H9 (cell line): ENCODE results near the gene BLVRB. TPM values are rescaled to one million over a fixed set of nuclear protein-coding genes. Genes with fewer than 3 reads are reported as not detected.
A peak's percentile ranks its signal among the peaks of the same experiment; 100 is the strongest.

Experiments
- DNase-seq: peaks from one replicate; pipeline ENCODE4 v3.0.0-alpha.2; 2017
- H2AFZ ChIP-seq: one replicate; pipeline ENCODE4 v1.6.1; 2013; ENCODE audit warnings: mild to moderate bottlenecking, low read length, control low read depth, moderate library complexity
- H2AK5ac ChIP-seq: 2 replicates; pipeline ENCODE4 v1.6.1; 2013; ENCODE audit warnings: low read length, control low read depth, mixed read lengths; ENCODE audit not compliant: insufficient read length
- H2BK120ac ChIP-seq: one replicate; pipeline ENCODE4 v1.6.1; 2013; ENCODE audit warnings: low read depth, mild to moderate bottlenecking, low read length, control low read depth, inconsistent platforms; ENCODE audit not compliant: poor library complexity, severe bottlenecking
- H2BK12ac ChIP-seq: 2 replicates; pipeline ENCODE4 v1.6.1; 2013; ENCODE audit warnings: low read length, control low read depth, mixed read lengths, low read depth; ENCODE audit not compliant: insufficient read length
- H2BK15ac ChIP-seq: 2 replicates; pipeline ENCODE4 v1.6.1; 2013; ENCODE audit warnings: low read depth, low read length, control low read depth
- H2BK20ac ChIP-seq: one replicate; pipeline ENCODE4 v1.6.1; 2013; ENCODE audit warnings: low read depth, mild to moderate bottlenecking, low read length, control low read depth, inconsistent platforms; ENCODE audit not compliant: poor library complexity, severe bottlenecking
- H2BK5ac ChIP-seq: 2 replicates; pipeline ENCODE4 v1.6.1; 2013; ENCODE audit warnings: low read length, control low read depth, mixed read lengths; ENCODE audit not compliant: insufficient read length
- H3K14ac ChIP-seq: 2 replicates; pipeline ENCODE4 v1.6.1; 2013; ENCODE audit warnings: low read length, control low read depth; ENCODE audit not compliant: insufficient read depth
- H3K18ac ChIP-seq: 2 replicates; pipeline ENCODE4 v1.6.1; 2013; ENCODE audit warnings: low read depth, mild to moderate bottlenecking, mixed read lengths, low read length, control low read depth; ENCODE audit not compliant: insufficient read length
- H3K23ac ChIP-seq: 2 replicates; pipeline ENCODE4 v1.6.1; 2013; ENCODE audit warnings: low read length, control low read depth, mixed read lengths, low read depth; ENCODE audit not compliant: insufficient read length
- H3K23me2 ChIP-seq: 2 replicates; pipeline ENCODE4 v1.6.1; 2013; ENCODE audit warnings: low read depth, mild to moderate bottlenecking, mixed read lengths, low read length, control low read depth; ENCODE audit not compliant: insufficient read length, poor library complexity, severe bottlenecking
- H3K27ac ChIP-seq: 2 replicates; pipeline ENCODE4 v1.5.1; 2013; ENCODE audit warnings: low read length, control low read depth, mixed read lengths, low read depth; ENCODE audit not compliant: insufficient read length
- H3K27me3 ChIP-seq: 2 replicates; pipeline ENCODE4 v1.6.1; 2013; ENCODE audit warnings: low read length, control low read depth, inconsistent platforms; ENCODE audit not compliant: insufficient read depth
- H3K4ac ChIP-seq: 2 replicates; pipeline ENCODE4 v1.6.1; 2013; ENCODE audit warnings: low read depth, mild to moderate bottlenecking, control low read depth, inconsistent platforms, low read length, moderate library complexity
- H3K4me1 ChIP-seq: 2 replicates; pipeline ENCODE4 v1.6.1; 2013; ENCODE audit warnings: low read length, control low read depth, inconsistent platforms; ENCODE audit not compliant: insufficient read depth
- H3K4me2 ChIP-seq: 2 replicates; pipeline ENCODE4 v1.6.1; 2013; ENCODE audit warnings: low read length, control low read depth, mixed read lengths; ENCODE audit not compliant: insufficient read length, insufficient read depth
- H3K56ac ChIP-seq: 2 replicates; pipeline ENCODE4 v1.6.1; 2013; ENCODE audit warnings: low read depth, mild to moderate bottlenecking, mixed read lengths, low read length, control low read depth; ENCODE audit not compliant: insufficient read length
- H3K79me1 ChIP-seq: 2 replicates; pipeline ENCODE4 v1.6.1; 2013; ENCODE audit warnings: low read depth, mild to moderate bottlenecking, moderate library complexity, low read length, control low read depth, inconsistent platforms; ENCODE audit not compliant: insufficient read depth, poor library complexity, severe bottlenecking
- H3K79me2 ChIP-seq: 2 replicates; pipeline ENCODE4 v1.6.1; 2013; ENCODE audit warnings: low read length, control low read depth, inconsistent platforms; ENCODE audit not compliant: insufficient read depth
- H3K9ac ChIP-seq: 2 replicates; pipeline ENCODE4 v1.6.1; 2013; ENCODE audit warnings: low read length, control low read depth, mixed read lengths; ENCODE audit not compliant: insufficient read length; ENCODE audit errors: extremely low read depth
- H3K9me3 ChIP-seq: one replicate; pipeline ENCODE4 v1.6.1; 2013; ENCODE audit warnings: low read depth, low read length, inconsistent platforms; ENCODE audit not compliant: control insufficient read depth
- H3T11ph ChIP-seq: one replicate; pipeline ENCODE4 v1.6.1; 2013; ENCODE audit warnings: mild to moderate bottlenecking, low read length, control low read depth, inconsistent platforms
- H4K20me1 ChIP-seq: one replicate; pipeline ENCODE4 v1.6.1; 2013; ENCODE audit not compliant: control insufficient read depth, insufficient read length, insufficient read depth
- H4K5ac ChIP-seq: 2 replicates; pipeline ENCODE4 v1.6.1; 2013; ENCODE audit warnings: low read depth, mild to moderate bottlenecking, mixed read lengths, low read length, control low read depth; ENCODE audit not compliant: insufficient read length
- H4K8ac ChIP-seq: replicated peaks from 2 replicates; pipeline ENCODE4 v1.6.1; 2013; ENCODE audit warnings: low read length, control low read depth, mixed read lengths, low read depth; ENCODE audit not compliant: insufficient read length
- H4K91ac ChIP-seq: 2 replicates; pipeline ENCODE4 v1.6.1; 2013; ENCODE audit warnings: low read depth, mild to moderate bottlenecking, moderate library complexity, mixed read lengths, low read length, control low read depth; ENCODE audit not compliant: insufficient read length
- H3K27ac Mint-ChIP-seq, 3 experiments: 2 replicates in 2 of 3; 3 replicates in 1 of 3; pipeline ENCODE4 v1.8.0; 2020 to 2021; ENCODE audit warnings: mixed read lengths in 3 of 3, mild to moderate bottlenecking in 1 of 3, moderate library complexity in 1 of 3
- H3K27me3 Mint-ChIP-seq: 2 replicates; pipeline ENCODE4 v1.8.0; 2021; ENCODE audit warnings: low read depth, mild to moderate bottlenecking, moderate library complexity, mixed read lengths
- H3K36me3 Mint-ChIP-seq, 3 experiments: 2 replicates in 2 of 3; 3 replicates in 1 of 3; pipeline ENCODE4 v1.8.0; 2020 to 2021; ENCODE audit warnings: low read depth in 3 of 3, mixed read lengths in 3 of 3; ENCODE audit not compliant: insufficient read depth in 1 of 3
- H3K4me1 Mint-ChIP-seq, 2 experiments: 2 replicates each; pipeline ENCODE4 v1.8.0; 2020; ENCODE audit warnings: mixed read lengths in 2 of 2
- H3K4me3 Mint-ChIP-seq, 2 experiments: 2 replicates in 1 of 2; 3 replicates in 1 of 2; pipeline ENCODE4 v1.8.0; 2020 to 2021; ENCODE audit warnings: mild to moderate bottlenecking in 2 of 2, mixed read lengths in 2 of 2, moderate library complexity in 1 of 2
- H3K9me3 Mint-ChIP-seq, 2 experiments: 2 replicates in 1 of 2; 3 replicates in 1 of 2; pipeline ENCODE4 v1.8.0; 2020; ENCODE audit warnings: mild to moderate bottlenecking in 2 of 2, mixed read lengths in 2 of 2, moderate library complexity in 1 of 2
- WGBS: extraction: QIAGEN DNeasy Blood & Tissue Kit; methylation state at CpG from one replicate; pipeline ENCODE4 v1.1.7; 2013; ENCODE audit warnings: missing lambda C conversion rate, low lambda C conversion rate, mixed read lengths; ENCODE audit not compliant: insufficient read length; ENCODE audit errors: extremely low coverage; 5-methylcytosine and 5-hydroxymethylcytosine counted together
- total RNA-seq: library from RNA; stranded (reverse); gene quantifications from 2 replicates; pipeline ENCODE4 v1.2.1, GENCODE V29; 2021
- TF ChIP-seq, protein P1 (sequence below): fragments of 200-600 bp; sonication (generic); conservative IDR thresholded peaks from 3 replicates; pipeline ENCODE4 v1.8.0; 2021; ENCODE audit warnings: antibody characterized with exemption, mild to moderate bottlenecking

BLVRB gene
- total RNA-seq, 1 experiment from 2014 or later, result 27.9 TPM

- H3K4me3 Mint-ChIP-seq, result no peak overlapping the region; a peak in 1 of 5 replicates
- no peaks in the 10 kb centered on the region for H4K20me1 ChIP-seq
- no CpG with 5 or more reads among the region's 2 CpGs for WGBS
These were observed 49.8 kb downstream of the BLVRB start for GRCh38 chr19:40415768-40416167.

More at GRCh38 chr19:40415768-40416167, 49.8 kb downstream of the BLVRB start:
- no peaks in the 10 kb centered on the region for H3K27me3 ChIP-seq
- Mint-ChIP-seq H3K4me1 (peaks cover 21 to 44% of the 10 kb centered on the region in 2 experiments), H3K36me3 (no peaks in the 10 kb centered on the region), H3K27me3 (peaks cover 7% of the 10 kb centered on the region), H3K27ac (peak overlapping the region in 1 of 3 experiments; percentile 34; a peak in 2 of 7 replicates), H3K9me3 (peaks cover 0 to 3% of the 10 kb centered on the region in 2 experiments; a peak in 1 of 5 replicates)
- no peak overlapping the region for H4K5ac ChIP-seq
- H3K9ac ChIP-seq, result no peak overlapping the region
- H3K23ac ChIP-seq, result no peak overlapping the region
- H2AK5ac ChIP-seq, result no peak overlapping the region
- H3K79me1 ChIP-seq, result no peaks in the 10 kb centered on the region
- TF ChIP-seq, protein P1, sequence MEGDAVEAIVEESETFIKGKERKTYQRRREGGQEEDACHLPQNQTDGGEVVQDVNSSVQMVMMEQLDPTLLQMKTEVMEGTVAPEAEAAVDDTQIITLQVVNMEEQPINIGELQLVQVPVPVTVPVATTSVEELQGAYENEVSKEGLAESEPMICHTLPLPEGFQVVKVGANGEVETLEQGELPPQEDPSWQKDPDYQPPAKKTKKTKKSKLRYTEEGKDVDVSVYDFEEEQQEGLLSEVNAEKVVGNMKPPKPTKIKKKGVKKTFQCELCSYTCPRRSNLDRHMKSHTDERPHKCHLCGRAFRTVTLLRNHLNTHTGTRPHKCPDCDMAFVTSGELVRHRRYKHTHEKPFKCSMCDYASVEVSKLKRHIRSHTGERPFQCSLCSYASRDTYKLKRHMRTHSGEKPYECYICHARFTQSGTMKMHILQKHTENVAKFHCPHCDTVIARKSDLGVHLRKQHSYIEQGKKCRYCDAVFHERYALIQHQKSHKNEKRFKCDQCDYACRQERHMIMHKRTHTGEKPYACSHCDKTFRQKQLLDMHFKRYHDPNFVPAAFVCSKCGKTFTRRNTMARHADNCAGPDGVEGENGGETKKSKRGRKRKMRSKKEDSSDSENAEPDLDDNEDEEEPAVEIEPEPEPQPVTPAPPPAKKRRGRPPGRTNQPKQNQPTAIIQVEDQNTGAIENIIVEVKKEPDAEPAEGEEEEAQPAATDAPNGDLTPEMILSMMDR, result no peak
- no peak overlapping the region for H3K56ac ChIP-seq
- no peak overlapping the region for H2BK15ac ChIP-seq
- H3K23me2 ChIP-seq, result no peaks in the 10 kb centered on the region
- no peak overlapping the region for H4K91ac ChIP-seq
- 0 out of 2 replicates have a peak, but pooled peaks cover 3% of the 10 kb centered on the region for H3K4me1 ChIP-seq
- H2BK5ac ChIP-seq, result no peak overlapping the region
- no peak overlapping the region for H3K27ac ChIP-seq
- H3T11ph ChIP-seq, result no peak overlapping the region
- H2BK120ac ChIP-seq, result no peak overlapping the region
- no peak overlapping the region for H3K4ac ChIP-seq
- no peak overlapping the region for H4K8ac ChIP-seq
- H2BK12ac ChIP-seq, result no peak overlapping the region
- no peak for DNase-seq
- H2BK20ac ChIP-seq, result no peak overlapping the region
- no peaks in the 10 kb centered on the region for H3K79me2 ChIP-seq
- no peak overlapping the region for H2AFZ ChIP-seq
- no peaks in the 10 kb centered on the region for H3K9me3 ChIP-seq
- no peak overlapping the region for H3K18ac ChIP-seq
- no peak overlapping the region for H3K4me2 ChIP-seq
- no peak overlapping the region for H3K14ac ChIP-seq
